ENCODE data around the gene PA2G4.

Gene PA2G4

GRCh38 chr12:56157201-56158028 lies 53.1 kb downstream of the PA2G4 start:
- CTCF ChIA-PET = interaction anchor here (1.0 to 3.8 kb wide), 7 partner anchors 10 to 480 kb away, joined by 3 to 16 read pairs (median 5); partner anchors contain the start of genes ESYT1, SMARCC2 and ZC3H10
- peak; percentile 81 for DNase-seq (ENCODE audit: extremely low spot score)
- POLR2A ChIA-PET = interaction anchor here (1.0 kb wide), 1 partner anchor 29 kb away, joined by 3 read pairs; the partner anchor contains the start of gene ESYT1
- TF ChIP-seq, protein P1, sequence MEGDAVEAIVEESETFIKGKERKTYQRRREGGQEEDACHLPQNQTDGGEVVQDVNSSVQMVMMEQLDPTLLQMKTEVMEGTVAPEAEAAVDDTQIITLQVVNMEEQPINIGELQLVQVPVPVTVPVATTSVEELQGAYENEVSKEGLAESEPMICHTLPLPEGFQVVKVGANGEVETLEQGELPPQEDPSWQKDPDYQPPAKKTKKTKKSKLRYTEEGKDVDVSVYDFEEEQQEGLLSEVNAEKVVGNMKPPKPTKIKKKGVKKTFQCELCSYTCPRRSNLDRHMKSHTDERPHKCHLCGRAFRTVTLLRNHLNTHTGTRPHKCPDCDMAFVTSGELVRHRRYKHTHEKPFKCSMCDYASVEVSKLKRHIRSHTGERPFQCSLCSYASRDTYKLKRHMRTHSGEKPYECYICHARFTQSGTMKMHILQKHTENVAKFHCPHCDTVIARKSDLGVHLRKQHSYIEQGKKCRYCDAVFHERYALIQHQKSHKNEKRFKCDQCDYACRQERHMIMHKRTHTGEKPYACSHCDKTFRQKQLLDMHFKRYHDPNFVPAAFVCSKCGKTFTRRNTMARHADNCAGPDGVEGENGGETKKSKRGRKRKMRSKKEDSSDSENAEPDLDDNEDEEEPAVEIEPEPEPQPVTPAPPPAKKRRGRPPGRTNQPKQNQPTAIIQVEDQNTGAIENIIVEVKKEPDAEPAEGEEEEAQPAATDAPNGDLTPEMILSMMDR (IDR thresholded peaks at IDR 0.05; ENCODE audit: control extremely low read depth, extremely low read depth, low read depth, missing control alignments) = peak; percentile 37

- TF ChIP-seq, protein P1 (IDR thresholded peaks at IDR 0.05; ENCODE audit: control extremely low read depth, extremely low read depth, low read depth, missing control alignments) = no peak
- ChIA-PET CTCF (interaction anchor here (0.7 to 2.2 kb wide), 10 partner anchors 14 to 479 kb away, joined by 3 to 10 read pairs (median 6); partner anchors contain the start of genes ESYT1, SMARCC2, STAT2 and ZC3H10), POLR2A (interaction anchor here (0.6 to 1.0 kb wide), 3 partner anchors 30 to 493 kb away, joined by 3 read pairs; partner anchors contain the start of gene ESYT1)
- peak; percentile 94 for DNase-seq (ENCODE audit: extremely low spot score)
These were observed 53.9 kb downstream of the PA2G4 start, which contains the start of gene MYL6 for GRCh38 chr12:56158029-56158925. Gene MYL6, plus strand, starts transcription at chr12:56158359. Its CDS starts 43 bp downstream, at chr12:56158402.

- DNase-seq (ENCODE audit: extremely low spot score) = peak; percentile 38
- TF ChIP-seq, protein P1 (IDR thresholded peaks at IDR 0.05; ENCODE audit: control extremely low read depth, extremely low read depth, low read depth, missing control alignments) = no peak
- ChIA-PET POLR2A (interaction anchor here (0.5 to 1.4 kb wide), 3 partner anchors 8 to 91 kb away, joined by 3 to 8 read pairs (median 6); partner anchors contain the start of gene SMARCC2), CTCF (interaction anchor here (0.7 to 2.2 kb wide), 12 partner anchors 13 to 478 kb away, joined by 3 to 10 read pairs (median 5); partner anchors contain the start of genes ESYT1, SMARCC2, STAT2 and ZC3H10)
These were observed 54.6 kb downstream of the PA2G4 start for GRCh38 chr12:56158926-56159461.

DNA sequence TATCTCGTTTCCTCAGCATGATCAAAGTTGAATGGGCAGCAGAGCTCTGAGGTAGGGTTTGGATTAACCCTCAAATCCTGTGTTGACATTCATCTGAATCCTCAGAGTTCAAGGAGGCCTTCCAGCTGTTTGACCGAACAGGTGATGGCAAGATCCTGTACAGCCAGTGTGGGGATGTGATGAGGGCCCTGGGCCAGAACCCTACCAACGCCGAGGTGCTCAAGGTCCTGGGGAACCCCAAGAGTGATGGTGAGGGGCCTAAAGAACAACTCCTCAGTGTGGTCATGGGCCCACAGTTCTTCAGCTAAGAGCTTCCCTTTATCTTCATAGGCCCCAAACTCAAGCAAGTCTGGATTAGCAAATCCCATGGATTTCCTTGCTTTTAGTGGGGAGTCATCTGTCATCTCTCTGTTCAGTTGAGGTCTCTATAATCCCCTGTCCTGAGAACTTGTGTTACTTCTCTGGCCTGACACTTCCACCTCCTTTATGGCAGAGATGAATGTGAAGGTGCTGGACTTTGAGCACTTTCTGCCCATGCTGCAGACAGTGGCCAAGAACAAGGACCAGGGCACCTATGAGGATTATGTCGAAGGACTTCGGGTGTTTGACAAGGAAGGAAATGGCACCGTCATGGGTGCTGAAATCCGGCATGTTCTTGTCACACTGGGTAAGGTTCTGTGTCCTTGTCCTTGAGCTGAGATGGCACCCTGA lies 55.3 kb downstream of the PA2G4 start:
- CTCF ChIA-PET = interaction anchor here (1.0 to 7.0 kb wide), 11 partner anchors 12 to 201 kb away, joined by 3 to 47 read pairs (median 7); partner anchors contain the start of genes ESYT1, SMARCC2, STAT2 and ZC3H10
- TF ChIP-seq, protein P1 (IDR thresholded peaks at IDR 0.05; ENCODE audit: control extremely low read depth, extremely low read depth, low read depth, missing control alignments) = no peak
- no peak for DNase-seq (ENCODE audit: extremely low spot score)
- POLR2A ChIA-PET = interaction anchor here (0.5 to 1.4 kb wide), 2 partner anchors 7 to 29 kb away, joined by 6 to 8 read pairs; partner anchors contain the start of gene SMARCC2

DNA sequence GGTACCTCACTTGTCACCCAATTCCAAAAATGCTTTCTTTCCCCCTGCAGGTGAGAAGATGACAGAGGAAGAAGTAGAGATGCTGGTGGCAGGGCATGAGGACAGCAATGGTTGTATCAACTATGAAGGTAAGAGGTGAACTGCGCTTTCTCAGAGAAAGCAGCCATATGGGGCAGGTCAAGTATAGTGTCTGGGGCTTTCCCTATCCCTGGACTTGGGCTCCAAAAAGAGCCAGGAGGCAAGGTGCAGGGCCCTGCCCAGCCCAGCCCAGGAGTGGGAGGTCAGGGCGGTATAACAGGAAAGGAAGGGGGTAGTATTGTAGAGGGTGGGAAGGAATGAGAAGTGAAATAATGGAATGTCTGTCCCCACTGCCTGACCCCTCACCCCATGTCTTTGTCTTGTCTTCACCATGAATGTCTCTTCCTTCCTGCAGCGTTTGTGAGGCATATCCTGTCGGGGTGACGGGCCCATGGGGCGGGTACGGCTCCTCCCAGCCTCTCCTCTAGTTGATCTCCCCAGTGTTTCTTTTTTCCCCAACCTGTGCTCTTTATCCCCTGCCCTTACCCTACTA lies 55.9 kb downstream of the PA2G4 start:
- CTCF ChIA-PET = interaction anchor here (1.0 to 7.0 kb wide), 7 partner anchors 11 to 35 kb away, joined by 3 to 47 read pairs (median 6); partner anchors contain the start of genes ESYT1 and SMARCC2
- no peak for DNase-seq (ENCODE audit: extremely low spot score)
- TF ChIP-seq, protein P1 (IDR thresholded peaks at IDR 0.05; ENCODE audit: control extremely low read depth, extremely low read depth, low read depth, missing control alignments) = no peak
- POLR2A ChIA-PET = interaction anchor here (1.0 to 1.8 kb wide), 3 partner anchors 28 to 44 kb away, joined by 3 to 9 read pairs (median 8); partner anchors contain the start of genes RPL41 and SMARCC2
